Erythroblast (primary cell): ENCODE measurements around the gene OPHN1.

ENCODE experiments used
- GATA1 ChIP-seq: IDR thresholded peaks from 2 replicates; pipeline ENCODE4 v1.6.1; 2011; ENCODE audit warnings: low read depth, mild to moderate bottlenecking, control low read depth, low read length, moderate library complexity
- POLR2A ChIP-seq: IDR thresholded peaks from 2 replicates; pipeline ENCODE4 v1.6.1; 2011; ENCODE audit warnings: mild to moderate bottlenecking, low read length

DNA sequence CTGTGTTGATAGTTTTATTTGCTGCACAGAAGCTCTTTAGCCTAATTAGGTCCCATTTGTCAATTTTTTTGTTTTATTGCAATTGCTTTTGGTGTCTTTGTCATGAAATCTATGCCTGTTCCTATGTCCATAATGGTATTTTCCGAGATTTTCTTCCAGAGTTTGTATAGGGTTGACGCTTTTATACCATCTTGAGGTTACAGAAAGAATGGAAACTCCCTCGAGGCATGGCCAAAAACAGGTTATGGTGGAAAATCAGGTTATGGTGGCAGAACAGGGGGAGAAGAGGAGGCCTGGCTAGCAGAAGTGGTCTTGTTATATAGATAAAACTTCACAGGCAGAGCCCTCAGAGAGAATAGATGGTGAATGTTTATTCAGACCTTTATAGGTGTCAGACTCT lies 21.6 kb downstream of the OPHN1 start:
- TF ChIP-seq POLR2A: no peak
- no peak for TF ChIP-seq GATA1
